Activated CD8-positive, alpha-beta memory T cell treated with anti-CD3 and anti-CD28 coated beads for 48 hours (primary cell): ENCODE results near the gene MST1.
A peak's percentile ranks its signal among the peaks of the same experiment; 100 is the strongest.
"Not testable (repeated sequence)": the region's sequence is repeated elsewhere in the genome, so short reads cannot be mapped to it uniquely, and the experiment has no call there.

Source experiments
- DNase-seq, 3 experiments: peaks; one replicate each; pipeline ENCODE4 v3.0.0-alpha.2; 2020; ENCODE audit warnings: low read depth in 2 of 3, low spot score in 2 of 3

The MST1 gene

DNA sequence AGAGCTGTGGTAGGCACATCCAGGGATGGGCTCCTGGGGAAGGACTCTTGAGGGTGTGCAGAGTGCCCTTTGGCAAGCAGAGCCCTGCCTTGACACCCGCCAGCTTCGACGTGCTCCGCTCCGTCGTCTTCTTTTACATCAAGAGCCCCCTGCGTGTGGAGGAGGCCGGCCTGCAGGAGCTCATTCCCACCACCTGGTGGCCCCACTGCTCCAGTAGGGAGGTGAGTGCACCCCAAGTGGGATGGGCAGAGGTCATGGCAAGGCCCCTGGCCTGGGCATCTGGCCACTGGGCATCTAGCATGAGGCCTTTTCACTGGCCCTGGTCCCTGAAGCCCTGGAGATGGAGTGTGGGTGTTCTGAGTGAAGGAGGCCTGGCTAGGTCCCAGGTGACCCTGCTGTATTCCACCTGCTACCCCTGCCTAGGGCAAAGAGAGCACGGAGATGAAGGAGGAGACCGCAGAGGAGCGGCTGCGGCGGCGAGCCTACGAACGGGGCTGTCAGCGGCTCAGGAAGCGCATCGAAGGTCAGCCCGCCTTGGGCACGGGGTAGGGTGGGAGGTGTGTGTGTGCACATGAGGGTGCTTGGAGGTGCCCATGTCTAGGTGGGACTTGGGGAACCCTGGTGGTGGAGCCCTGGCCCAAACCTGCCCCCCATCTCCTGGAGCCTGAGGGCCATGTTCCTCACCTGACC is 12.3 kb upstream of the MST1 start:
- no peak for DNase-seq

- DNase-seq = no peak
Observed at GRCh38 chr3:49700453-49701128, 11.3 kb upstream of the MST1 start.

GRCh38 chr3:49700014-49700413 is 10.7 kb upstream of the MST1 start:
- DNase-seq = no peak

DNA sequence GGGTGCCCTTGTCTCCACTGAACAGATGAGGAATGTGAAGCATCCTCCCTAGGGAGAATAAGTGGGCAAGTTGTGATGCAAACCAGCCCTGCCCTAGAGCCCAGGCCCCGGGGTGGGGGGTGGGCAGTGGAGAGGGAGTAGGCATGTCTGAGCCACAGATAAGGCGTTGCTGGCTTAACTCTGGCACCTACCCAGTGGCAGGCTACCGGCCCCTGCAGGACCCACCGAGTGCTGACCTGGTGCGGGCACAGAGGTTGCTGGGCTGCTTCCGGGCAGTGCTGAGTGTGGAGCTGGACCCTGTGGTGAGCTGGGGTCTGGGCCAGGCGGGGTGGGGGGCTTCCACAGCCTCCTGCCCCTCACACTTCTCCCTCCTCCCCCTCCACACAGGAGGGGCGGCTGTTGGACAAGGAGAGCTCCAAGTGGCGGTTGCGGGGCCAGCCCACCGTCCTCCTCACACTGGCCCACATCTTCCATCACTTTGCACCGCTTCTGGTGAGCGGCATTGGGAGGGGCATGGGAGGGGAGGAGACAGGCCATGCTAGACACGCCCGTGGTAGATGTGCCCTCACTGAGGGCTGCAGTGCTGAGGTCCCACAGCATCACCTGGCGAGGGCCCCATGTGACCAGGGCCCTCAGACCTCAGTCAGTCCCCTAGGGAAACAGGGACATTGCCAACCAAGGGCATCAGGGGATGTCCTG is 10.2 kb upstream of the MST1 start:
- no peak for DNase-seq

DNA sequence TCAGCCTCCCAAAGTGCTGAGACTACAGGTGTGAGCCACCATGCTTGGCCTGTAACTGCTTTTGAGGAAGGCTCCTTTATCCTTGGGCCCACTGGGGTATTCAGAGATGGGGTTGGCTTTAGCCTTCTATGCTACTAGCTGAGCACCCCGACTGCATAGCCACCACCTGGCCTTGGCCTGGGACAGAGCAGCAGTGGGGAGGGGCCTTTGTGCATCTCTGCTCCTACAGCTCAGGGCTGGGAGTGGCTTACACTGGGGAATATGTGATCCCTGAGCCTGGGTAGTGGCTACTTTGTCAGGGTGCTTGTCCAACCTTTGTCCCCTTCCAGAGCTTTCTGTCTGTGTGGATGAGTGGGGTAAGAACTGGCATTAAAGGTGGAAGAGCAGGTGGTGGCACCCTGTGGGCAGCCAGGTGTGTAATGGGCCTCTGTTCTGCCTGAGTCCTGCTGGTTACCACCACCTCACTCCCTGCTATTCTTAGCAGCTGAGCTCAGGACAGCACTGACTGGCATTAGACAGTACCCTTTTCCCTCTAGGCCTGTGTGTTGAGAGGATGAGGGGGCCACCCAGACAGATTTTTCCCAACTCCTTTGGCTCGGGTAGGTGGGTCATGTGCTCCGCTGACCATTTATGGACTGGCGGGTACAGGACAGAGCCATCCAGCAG is 6.2 kb upstream of the MST1 start:
- not testable (repeated sequence) for DNase-seq

- not testable (repeated sequence) for DNase-seq
Observed at GRCh38 chr3:49694409-49695070, 5.3 kb upstream of the MST1 start.

GRCh38 chr3:49691481-49691880 is 2.2 kb upstream of the MST1 start:
- not testable (repeated sequence) for DNase-seq

GRCh38 chr3:49690856-49691255 is 1.6 kb upstream of the MST1 start:
- DNase-seq = not testable (repeated sequence)

- DNase-seq = not testable (repeated sequence)
Observed at GRCh38 chr3:49689908-49690624, 792 bp upstream of the MST1 start.

GRCh38 chr3:49688338-49689045 is 782 bp downstream of the MST1 start:
- DNase-seq = not testable (repeated sequence)

DNA sequence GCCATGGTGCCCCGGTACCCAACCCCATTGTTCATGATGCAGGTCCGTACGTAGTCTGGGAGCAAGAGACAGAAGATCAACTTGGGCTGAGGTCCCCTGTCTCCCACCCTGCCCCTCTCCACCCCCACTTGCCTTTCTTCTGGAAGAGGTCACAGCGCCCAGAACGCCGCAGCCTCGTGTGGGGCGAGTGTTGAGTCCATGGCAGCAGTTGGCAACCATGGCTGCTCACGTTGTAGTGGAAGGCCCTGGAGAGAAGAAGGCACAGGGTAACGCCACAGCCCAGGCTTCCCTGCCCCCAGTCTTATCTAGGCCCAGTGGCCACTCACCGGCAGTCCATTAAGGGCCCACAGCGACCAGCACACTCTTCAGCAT is 1.9 kb downstream of the MST1 start:
- not testable (repeated sequence) for DNase-seq

DNA sequence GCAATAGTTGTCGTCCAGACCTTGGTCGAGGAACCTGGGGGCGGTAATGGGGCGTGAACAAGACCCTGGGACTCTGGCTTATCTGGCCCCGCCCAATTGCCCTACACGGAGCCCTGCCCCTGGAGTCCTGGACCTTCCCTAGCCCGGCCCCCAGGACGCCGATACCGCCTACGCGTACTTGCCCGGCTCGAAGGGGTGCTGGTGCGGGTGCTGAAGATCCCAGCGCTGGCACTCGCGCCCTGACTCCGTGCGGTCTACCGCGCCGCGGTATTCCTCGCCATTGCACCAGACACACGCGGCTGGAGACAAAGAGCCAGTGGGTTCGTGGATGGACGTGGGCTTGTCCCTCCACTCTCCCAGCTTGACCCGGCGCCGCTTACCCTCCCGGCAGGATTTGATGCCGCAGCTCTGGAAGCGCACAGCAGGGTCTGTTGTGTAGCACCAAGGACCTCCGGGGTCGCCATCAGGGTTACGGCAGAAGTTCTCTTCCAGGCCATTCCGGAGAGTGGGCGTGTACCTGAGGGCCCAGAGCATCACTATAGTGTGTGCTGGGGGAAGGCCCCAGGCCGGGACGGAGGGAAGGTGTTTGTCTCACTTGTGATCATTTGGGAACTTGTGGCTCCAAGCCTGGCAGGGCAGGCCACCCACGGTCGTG is 2.4 kb downstream of the MST1 start:
- peak in 1 of 3 experiments; percentile 24 for DNase-seq

GRCh38 chr3:49686346-49686745 is 2.9 kb downstream of the MST1 start:
- DNase-seq = not testable (repeated sequence)

GRCh38 chr3:49685846-49686245 is 3.4 kb downstream of the MST1 start:
- DNase-seq = not testable (repeated sequence)

DNA sequence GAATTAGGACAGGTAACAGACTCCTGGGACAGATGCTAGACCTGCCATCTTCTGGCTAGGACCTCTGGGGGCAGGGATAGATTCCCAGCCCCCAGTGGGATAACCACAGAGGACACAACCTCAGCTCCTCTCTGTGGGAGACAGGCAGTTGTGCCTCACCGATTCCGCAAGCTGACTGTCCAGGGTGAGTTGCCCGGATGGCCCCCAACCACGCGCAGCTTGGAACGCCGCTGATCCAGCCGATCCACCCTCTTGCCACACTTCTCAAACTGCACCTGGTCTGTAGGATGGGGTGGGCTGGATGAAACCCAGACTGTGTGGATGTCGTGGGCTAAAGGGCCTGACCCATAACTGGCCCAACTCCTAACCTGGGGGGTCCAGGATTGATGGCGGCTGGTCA is 4.2 kb downstream of the MST1 start:
- DNase-seq = not testable (repeated sequence)

DNA sequence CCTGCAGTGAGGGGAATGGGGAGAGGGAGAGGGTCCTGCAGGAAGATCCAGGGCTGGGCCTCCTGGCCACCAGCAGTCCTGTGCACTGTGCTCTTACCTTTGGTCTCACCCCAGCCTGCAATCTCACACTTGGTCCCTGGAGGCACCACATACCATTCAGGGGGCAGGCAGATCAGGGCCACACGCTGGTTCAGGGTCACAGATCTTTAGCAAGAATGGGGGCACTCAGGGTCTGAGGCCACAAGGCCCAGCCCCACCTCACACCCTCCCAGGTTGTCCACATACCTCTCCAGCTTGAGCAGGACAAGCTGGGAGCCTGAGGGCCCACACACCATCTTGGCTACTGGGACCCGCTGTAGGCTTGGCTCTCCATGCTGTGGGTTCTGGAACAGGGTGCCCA is 4.8 kb downstream of the MST1 start:
- not testable (repeated sequence) for DNase-seq

GRCh38 chr3:49683162-49683561 is 6.1 kb downstream of the MST1 start:
- DNase-seq = no peak

GRCh38 chr3:49681543-49681942 is 7.7 kb downstream of the MST1 start:
- no peak for DNase-seq

- no peak for DNase-seq
Observed at GRCh38 chr3:49681232-49681522, 8.1 kb downstream of the MST1 start.
